IgD-negative memory B cell (primary cell): ENCODE results near the gene POLH. TPM values are rescaled to one million over a fixed set of nuclear protein-coding genes. Genes with fewer than 3 reads are reported as not detected.

ENCODE experiments used
- H3K27ac Mint-ChIP-seq, 3 donors: one replicate each; pipeline ENCODE4 v1.8.0; 2020 to 2022; ENCODE audit warnings: mild to moderate bottlenecking in 3 of 3, mixed read lengths in 3 of 3, moderate library complexity in 1 of 3
- H3K27me3 Mint-ChIP-seq: one replicate; pipeline ENCODE4 v1.8.0; 2021; ENCODE audit warnings: mixed read lengths
- H3K36me3 Mint-ChIP-seq: one replicate; pipeline ENCODE4 v1.8.0; 2020; ENCODE audit warnings: mild to moderate bottlenecking, mixed read lengths
- H3K4me1 Mint-ChIP-seq, 3 donors: one replicate each; pipeline ENCODE4 v1.8.0; 2020 to 2022; ENCODE audit warnings: mixed read lengths in 3 of 3, mild to moderate bottlenecking in 1 of 3
- H3K4me3 Mint-ChIP-seq, 4 donors: one replicate each; pipeline ENCODE4 v1.8.0; 2020 to 2022; ENCODE audit warnings: mild to moderate bottlenecking in 4 of 4, mixed read lengths in 4 of 4, moderate library complexity in 3 of 4
- H3K9me3 Mint-ChIP-seq, 3 donors: one replicate each; pipeline ENCODE4 v1.8.0; 2020 to 2021; ENCODE audit warnings: mixed read lengths in 3 of 3, mild to moderate bottlenecking in 1 of 3
- polyA plus RNA-seq: library from polyadenylated mRNA; unstranded; fragments of 300-500 nt; fragmentation: Illumina TruSeq; gene quantifications from one replicate; pipeline ENCODE4 v1.2.3, GENCODE V29; 2021

POLH gene
- polyA plus RNA-seq, 1 donor from 2014 or later = 30.6 TPM

- Mint-ChIP-seq H3K9me3 (no peaks in the 10 kb centered on the region), H3K4me1 (peaks cover 4 to 7% (median 7%) of the 10 kb centered on the region in 3 donors), H3K4me3 (no peak overlapping the region), H3K27ac (peak overlapping the region in 1 of 3 donors; percentile 86), H3K27me3 (no peaks in the 10 kb centered on the region), H3K36me3 (peaks cover 4% of the 10 kb centered on the region)
Measured at GRCh38 chr6:43616725-43617472, 40.9 kb downstream of the POLH start.

- H3K27me3 Mint-ChIP-seq = no peaks in the 10 kb centered on the region
- H3K36me3 Mint-ChIP-seq = peaks cover 8% of the 10 kb centered on the region
- H3K9me3 Mint-ChIP-seq = no peaks in the 10 kb centered on the region
- no peak overlapping the region for H3K27ac Mint-ChIP-seq
- no peak overlapping the region for H3K4me3 Mint-ChIP-seq
- H3K4me1 Mint-ChIP-seq = peaks cover 4 to 15% (median 8%) of the 10 kb centered on the region in 3 donors
Measured at GRCh38 chr6:43621078-43621835, 45.3 kb downstream of the POLH start.

GRCh38 chr6:43621836-43622180, 45.8 kb downstream of the POLH start:
- H3K27ac Mint-ChIP-seq = peak overlapping the region in 2 of 3 donors; percentile 24 to 65
- H3K9me3 Mint-ChIP-seq = no peaks in the 10 kb centered on the region
- peaks cover 6% of the 10 kb centered on the region for H3K36me3 Mint-ChIP-seq
- H3K4me1 Mint-ChIP-seq = peaks cover 7 to 15% (median 9%) of the 10 kb centered on the region in 3 donors
- no peaks in the 10 kb centered on the region for H3K27me3 Mint-ChIP-seq
- H3K4me3 Mint-ChIP-seq = no peak overlapping the region

- no peaks in the 10 kb centered on the region for H3K27me3 Mint-ChIP-seq
- peaks cover 13 to 16% (median 15%) of the 10 kb centered on the region in 3 donors for H3K4me1 Mint-ChIP-seq
- H3K9me3 Mint-ChIP-seq = no peaks in the 10 kb centered on the region
- H3K27ac Mint-ChIP-seq = peak overlapping the region in 1 of 3 donors; percentile 65
- peaks cover 6% of the 10 kb centered on the region for H3K36me3 Mint-ChIP-seq
- peak overlapping the region in 1 of 4 donors; percentile 44 for H3K4me3 Mint-ChIP-seq
Measured at GRCh38 chr6:43622541-43622940, 46.6 kb downstream of the POLH start.

GRCh38 chr6:43623880-43624785, 48.1 kb downstream of the POLH start:
- Mint-ChIP-seq H3K36me3 (peaks cover 6% of the 10 kb centered on the region), H3K9me3 (no peaks in the 10 kb centered on the region), H3K27ac (no peak overlapping the region), H3K27me3 (no peaks in the 10 kb centered on the region), H3K4me1 (peaks cover 20 to 22% (median 21%) of the 10 kb centered on the region in 3 donors), H3K4me3 (peak overlapping the region in 1 of 4 donors; percentile 69)

- Mint-ChIP-seq H3K27ac (no peak overlapping the region), H3K4me3 (no peak overlapping the region), H3K9me3 (no peaks in the 10 kb centered on the region), H3K36me3 (peaks cover 4% of the 10 kb centered on the region), H3K27me3 (no peaks in the 10 kb centered on the region), H3K4me1 (peaks cover 15 to 19% (median 17%) of the 10 kb centered on the region in 3 donors)
Measured at GRCh38 chr6:43624786-43625288, 48.9 kb downstream of the POLH start.

- peak overlapping the region in 1 of 4 donors; percentile 28 for H3K4me3 Mint-ChIP-seq
- no peaks in the 10 kb centered on the region for H3K27me3 Mint-ChIP-seq
- H3K9me3 Mint-ChIP-seq = no peaks in the 10 kb centered on the region
- H3K27ac Mint-ChIP-seq = no peak overlapping the region
- H3K4me1 Mint-ChIP-seq = peaks cover 19 to 22% (median 22%) of the 10 kb centered on the region in 3 donors
- H3K36me3 Mint-ChIP-seq = peaks cover 4% of the 10 kb centered on the region
Measured at GRCh38 chr6:43625393-43625992, 49.5 kb downstream of the POLH start.

- Mint-ChIP-seq H3K9me3 (no peaks in the 10 kb centered on the region), H3K36me3 (peaks cover 2% of the 10 kb centered on the region), H3K4me3 (peak overlapping the region; percentile 22 to 97 (median 72)), H3K27me3 (no peaks in the 10 kb centered on the region), H3K4me1 (peaks cover 19 to 24% (median 20%) of the 10 kb centered on the region in 3 donors), H3K27ac (peak overlapping the region in 2 of 3 donors; percentile 74 to 79)
Measured at GRCh38 chr6:43627008-43627825, 51.2 kb downstream of the POLH start.

- peaks cover 2% of the 10 kb centered on the region for H3K36me3 Mint-ChIP-seq
- H3K27ac Mint-ChIP-seq = peak overlapping the region; percentile 94 to 96 (median 96)
- no peaks in the 10 kb centered on the region for H3K9me3 Mint-ChIP-seq
- peak overlapping the region; percentile 95 to 100 (median 98) for H3K4me3 Mint-ChIP-seq
- H3K27me3 Mint-ChIP-seq = no peaks in the 10 kb centered on the region
- peaks cover 14 to 24% (median 19%) of the 10 kb centered on the region in 3 donors for H3K4me1 Mint-ChIP-seq
Measured at GRCh38 chr6:43628393-43629103, 52.6 kb downstream of the POLH start.

- Mint-ChIP-seq H3K4me1 (peaks cover 14 to 24% (median 19%) of the 10 kb centered on the region in 3 donors), H3K36me3 (peaks cover 2% of the 10 kb centered on the region), H3K27ac (peak within 1 kb of the TSS; percentile 96 to 97 (median 96)), H3K4me3 (peak within 1 kb of the TSS; percentile 95 to 100 (median 98)), H3K9me3 (no peaks in the 10 kb centered on the region), H3K27me3 (no peaks in the 10 kb centered on the region)
Measured at GRCh38 chr6:43629104-43629504, 53.1 kb downstream of the POLH start, which contains the start of gene GTPBP2. Gene GTPBP2 (minus strand): TSS chr6:43629264. CDS start chr6:43629162, 102 bp downstream.

- H3K4me3 Mint-ChIP-seq = peak overlapping the region; percentile 95 to 100 (median 98)
- H3K36me3 Mint-ChIP-seq = no peaks in the 10 kb centered on the region
- no peaks in the 10 kb centered on the region for H3K27me3 Mint-ChIP-seq
- peaks cover 14 to 24% (median 19%) of the 10 kb centered on the region in 3 donors for H3K4me1 Mint-ChIP-seq
- no peaks in the 10 kb centered on the region for H3K9me3 Mint-ChIP-seq
- H3K27ac Mint-ChIP-seq = peak overlapping the region; percentile 55 to 97 (median 96)
Measured at GRCh38 chr6:43629505-43630300, 53.7 kb downstream of the POLH start.

- H3K9me3 Mint-ChIP-seq = no peaks in the 10 kb centered on the region
- no peaks in the 10 kb centered on the region for H3K27me3 Mint-ChIP-seq
- peaks cover 19 to 30% (median 26%) of the 10 kb centered on the region in 3 donors for H3K4me1 Mint-ChIP-seq
- peak overlapping the region in 1 of 3 donors; percentile 60 for H3K27ac Mint-ChIP-seq
- no peaks in the 10 kb centered on the region for H3K36me3 Mint-ChIP-seq
- H3K4me3 Mint-ChIP-seq = peak overlapping the region in 2 of 4 donors; percentile 54 to 78
Measured at GRCh38 chr6:43630980-43631619, 55.1 kb downstream of the POLH start.
